Measurements from ENCODE around the gene SLC51B. TPM values are rescaled to one million over a fixed set of nuclear protein-coding genes. Genes with fewer than 3 reads are reported as not detected.

Gene SLC51B
- polyA plus RNA-seq, 3 donors = not detected

DNA sequence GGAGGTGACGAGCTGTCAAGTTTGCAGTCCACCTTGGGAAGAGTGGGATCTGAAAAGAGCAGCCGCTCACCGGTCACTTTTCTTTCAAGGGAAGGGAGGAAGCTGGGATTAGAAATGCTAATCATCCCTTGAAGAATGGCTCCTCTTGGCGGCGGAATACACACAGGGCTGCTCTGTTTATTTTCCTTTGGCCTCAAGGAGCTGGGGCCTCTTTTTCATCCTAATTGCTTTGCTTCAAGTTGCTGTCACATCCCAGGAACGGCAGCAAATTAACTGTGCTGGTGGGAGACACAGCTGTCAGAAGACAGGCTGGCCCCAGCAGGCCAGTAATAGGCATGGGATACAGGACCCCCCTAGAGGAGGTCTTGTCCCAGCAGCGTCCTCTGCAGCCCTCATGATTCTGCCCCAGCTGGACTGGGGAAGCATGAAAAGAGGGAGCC lies 38.1 kb downstream of the SLC51B start:
- Histone ChIP-seq H2AFZ (ENCODE audit: insufficient read depth, low read depth, low read length, poor library complexity, severe bottlenecking) (no peak overlapping the region), H3K4me3 (replicated peaks in 1 of 3; ENCODE audit: low read depth in 2 of 3, low read length in 3 of 3) (no peak overlapping the region), H3K4me2 (replicated peaks; ENCODE audit: extremely low read depth, low read length, poor library complexity, severe bottlenecking) (no peak overlapping the region), H3K36me3 (replicated peaks in 1 of 2; ENCODE audit: control insufficient read depth in 1 of 2, insufficient read depth in 2 of 2, low read length in 2 of 2) (no peaks in the 10 kb centered on the region), H3K79me2 (ENCODE audit: insufficient read depth, low read length) (no peaks in the 10 kb centered on the region), H3K9me3 (replicated peaks in 1 of 2; ENCODE audit: control insufficient read depth in 1 of 2, insufficient read depth in 1 of 2, low read length in 2 of 2) (no peaks in the 10 kb centered on the region), H3K27me3 (ENCODE audit: control insufficient read depth in 2 of 2, insufficient read depth in 2 of 2, low read length in 2 of 2) (peaks cover 2 to 23% of the 10 kb centered on the region in 2 donors), H4K20me1 (ENCODE audit: insufficient read depth, low read length) (no peaks in the 10 kb centered on the region), H3K27ac (ENCODE audit: low read depth in 1 of 2, low read length in 2 of 2) (no peak overlapping the region), H3K9ac (ENCODE audit: insufficient read depth, low read length, poor library complexity, severe bottlenecking) (no peak overlapping the region), H3K4me1 (ENCODE audit: control insufficient read depth in 1 of 2, insufficient read depth in 2 of 2, low read length in 2 of 2) (no peaks in the 10 kb centered on the region)
- Mint-ChIP-seq H3K4me1 (peaks cover 8% of the 10 kb centered on the region), H3K4me3 (peak overlapping the region in 1 of 2 donors; percentile 1), H3K36me3 (no peaks in the 10 kb centered on the region), H3K27me3 (ENCODE audit: low read depth in 3 of 3) (peaks cover 25 to 63% (median 28%) of the 10 kb centered on the region in 3 donors), H3K9me3 (peaks cover 0 to under 1% (median 0%) of the 10 kb centered on the region in 7 donors), H3K27ac (no peak overlapping the region)
- intact Hi-C loops (cut with micrococcal nuclease) = loop anchor here in 1 of 2 donors (10.0 kb wide), 1 partner anchor 348 kb away; no protein-coding TSS in a partner anchor
- 90% methylated on average over 5 of the region's 7 CpGs for WGBS (ENCODE audit: insufficient coverage)
- TF ChIP-seq, protein P1, sequence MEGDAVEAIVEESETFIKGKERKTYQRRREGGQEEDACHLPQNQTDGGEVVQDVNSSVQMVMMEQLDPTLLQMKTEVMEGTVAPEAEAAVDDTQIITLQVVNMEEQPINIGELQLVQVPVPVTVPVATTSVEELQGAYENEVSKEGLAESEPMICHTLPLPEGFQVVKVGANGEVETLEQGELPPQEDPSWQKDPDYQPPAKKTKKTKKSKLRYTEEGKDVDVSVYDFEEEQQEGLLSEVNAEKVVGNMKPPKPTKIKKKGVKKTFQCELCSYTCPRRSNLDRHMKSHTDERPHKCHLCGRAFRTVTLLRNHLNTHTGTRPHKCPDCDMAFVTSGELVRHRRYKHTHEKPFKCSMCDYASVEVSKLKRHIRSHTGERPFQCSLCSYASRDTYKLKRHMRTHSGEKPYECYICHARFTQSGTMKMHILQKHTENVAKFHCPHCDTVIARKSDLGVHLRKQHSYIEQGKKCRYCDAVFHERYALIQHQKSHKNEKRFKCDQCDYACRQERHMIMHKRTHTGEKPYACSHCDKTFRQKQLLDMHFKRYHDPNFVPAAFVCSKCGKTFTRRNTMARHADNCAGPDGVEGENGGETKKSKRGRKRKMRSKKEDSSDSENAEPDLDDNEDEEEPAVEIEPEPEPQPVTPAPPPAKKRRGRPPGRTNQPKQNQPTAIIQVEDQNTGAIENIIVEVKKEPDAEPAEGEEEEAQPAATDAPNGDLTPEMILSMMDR (IDR thresholded peaks at IDR 0.05) = no peak
- DNase-seq = no peak

DNA sequence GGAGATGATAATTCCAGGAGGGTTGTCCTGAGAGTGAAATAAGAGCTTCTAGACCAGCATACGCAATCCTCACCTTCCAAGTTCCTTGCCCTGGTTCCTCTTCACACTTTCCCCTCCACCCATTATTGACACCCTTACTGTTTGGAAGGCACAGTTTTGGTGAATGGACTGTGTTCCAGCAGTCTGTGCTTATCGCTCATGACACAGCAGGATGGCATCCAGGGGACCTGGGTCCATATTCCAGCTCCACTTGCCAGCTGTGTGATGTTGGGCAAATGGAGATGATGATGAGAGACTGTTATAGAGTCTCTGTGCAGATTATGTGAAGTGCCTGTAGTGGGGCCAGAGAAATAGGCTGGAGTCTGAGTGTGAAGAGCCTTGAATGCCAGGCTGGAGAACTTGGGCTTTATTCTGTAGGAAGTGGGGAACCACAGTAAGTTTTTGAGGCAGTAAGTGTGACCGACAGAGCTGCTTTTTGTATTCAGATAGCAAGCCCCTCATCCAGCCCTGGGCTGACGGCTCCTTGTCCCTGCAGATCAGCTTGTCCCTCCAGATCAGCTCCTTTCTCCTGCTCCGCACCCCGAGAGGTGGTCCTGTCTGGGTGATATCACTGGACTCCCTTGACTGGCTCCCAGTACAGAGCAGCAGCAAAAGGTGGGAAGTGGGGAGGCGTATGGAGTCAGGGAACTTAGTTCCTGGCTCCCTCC lies 39.5 kb downstream of the SLC51B start:
- Histone ChIP-seq H3K4me1 (ENCODE audit: control insufficient read depth in 1 of 2, insufficient read depth in 2 of 2, low read length in 2 of 2) (no peaks in the 10 kb centered on the region), H3K36me3 (replicated peaks in 1 of 2; ENCODE audit: control insufficient read depth in 1 of 2, insufficient read depth in 2 of 2, low read length in 2 of 2) (no peaks in the 10 kb centered on the region), H3K4me2 (replicated peaks; ENCODE audit: extremely low read depth, low read length, poor library complexity, severe bottlenecking) (no peak overlapping the region), H2AFZ (ENCODE audit: insufficient read depth, low read depth, low read length, poor library complexity, severe bottlenecking) (no peak overlapping the region), H3K27me3 (ENCODE audit: control insufficient read depth in 2 of 2, insufficient read depth in 2 of 2, low read length in 2 of 2) (peaks cover 0 to 12% of the 10 kb centered on the region in 2 donors), H3K9ac (ENCODE audit: insufficient read depth, low read length, poor library complexity, severe bottlenecking) (no peak overlapping the region), H3K4me3 (replicated peaks in 1 of 3; ENCODE audit: low read depth in 2 of 3, low read length in 3 of 3) (no peak overlapping the region), H3K27ac (ENCODE audit: low read depth in 1 of 2, low read length in 2 of 2) (no peak overlapping the region), H3K9me3 (replicated peaks in 1 of 2; ENCODE audit: control insufficient read depth in 1 of 2, insufficient read depth in 1 of 2, low read length in 2 of 2) (no peaks in the 10 kb centered on the region), H3K79me2 (ENCODE audit: insufficient read depth, low read length) (no peaks in the 10 kb centered on the region), H4K20me1 (ENCODE audit: insufficient read depth, low read length) (no peaks in the 10 kb centered on the region)
- Mint-ChIP-seq H3K4me3 (no peak overlapping the region), H3K9me3 (no peaks in the 10 kb centered on the region), H3K27me3 (ENCODE audit: low read depth in 3 of 3) (peaks cover 15 to 50% (median 21%) of the 10 kb centered on the region in 3 donors), H3K36me3 (no peaks in the 10 kb centered on the region), H3K27ac (no peak overlapping the region), H3K4me1 (peaks cover 8% of the 10 kb centered on the region)
- intact Hi-C loops (cut with micrococcal nuclease) = loop anchor here in 1 of 2 donors (10.0 kb wide), 1 partner anchor 350 kb away; no protein-coding TSS in a partner anchor
- 80% methylated on average over 6 of the region's 7 CpGs for WGBS (ENCODE audit: insufficient coverage)
- no peak for DNase-seq
- TF ChIP-seq, protein P1 (IDR thresholded peaks at IDR 0.05) = no peak
